Vagina (tissue), 2 donors: ENCODE data around the gene TMTC2.

Experiments
- CTCF ChIP-seq, 3 experiments: fragments of 450-650 bp in 2 of 3; fragments of 200-600 bp in 1 of 3; sonication (generic) in 1 of 3; IDR thresholded peaks; one replicate each; pipeline ENCODE4 v1.5.1; 2017 to 2019; ENCODE audit warnings: antibody characterized with exemption in 3 of 3, mild to moderate bottlenecking in 2 of 3, moderate library complexity in 2 of 3
- POLR2A ChIP-seq, 2 donors: fragments of 450-650 bp; IDR thresholded peaks; one replicate each; pipeline ENCODE4 v1.6.1; 2017; ENCODE audit warnings: antibody characterized with exemption in 2 of 2, mild to moderate bottlenecking in 2 of 2, moderate library complexity in 2 of 2

- no peak for TF ChIP-seq POLR2A (IDR thresholded peaks at IDR 0.05)
- TF ChIP-seq CTCF (IDR thresholded peaks at IDR 0.05) = no peak
Observed at GRCh38 chr12:83065562-83065961, 378.9 kb downstream of the TMTC2 start.
